ENCODE results near the gene MMP15. TPM values are rescaled to one million over a fixed set of nuclear protein-coding genes. Genes with fewer than 3 reads are reported as not detected.
A peak's percentile ranks its signal among the peaks of the same experiment; 100 is the strongest.
"Not testable (repeated sequence)": the region's sequence is repeated elsewhere in the genome, so short reads cannot be mapped to it uniquely, and the experiment has no call there.

The MMP15 gene
- total and polyA plus RNA-seq, 2 of the 13 experiments (the other 11 are each of a cell fraction or from before 2014, with no cell fraction given), result 35.2 to 44.9 TPM

DNA sequence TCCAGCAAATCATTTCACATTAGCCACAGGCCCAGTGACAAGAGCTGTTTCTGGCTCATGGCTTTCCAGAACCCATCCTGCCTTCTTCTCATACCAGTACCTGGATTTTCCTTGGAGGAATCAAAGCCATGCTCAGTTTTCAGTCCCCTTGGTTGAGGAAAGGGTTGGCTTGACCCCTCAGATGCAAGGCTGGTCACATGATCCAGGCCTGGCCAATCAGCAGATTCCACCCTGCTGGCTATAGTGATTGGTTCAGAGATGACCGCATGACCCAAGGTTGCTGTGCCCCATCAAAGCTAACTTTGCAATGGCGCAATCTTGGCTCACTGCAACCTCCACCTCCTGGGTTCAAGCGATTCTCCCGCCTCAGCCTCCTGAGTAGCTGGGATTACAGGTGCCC is 45.0 kb downstream of the MMP15 start:
- H3K79me2 ChIP-seq (ENCODE audit: insufficient read depth, low read length), result no peaks in the 10 kb centered on the region
- FAIRE-seq (no peak), DNase-seq (ENCODE audit: low spot score) (no peak), ATAC-seq (no peak)
- H3K4me1 ChIP-seq (ENCODE audit: insufficient read depth, low read length), result no peaks in the 10 kb centered on the region
- WGBS (ENCODE audit: low lambda C conversion rate), result 92% methylated on average over 4 of the region's 4 CpGs
- H3K4me3 ChIP-seq (replicated peaks in 1 of 3; ENCODE audit: insufficient read depth in 1 of 3, low read depth in 2 of 3, low read length in 3 of 3), result no peak overlapping the region
- ChIA-PET POLR2A (no interaction called here), CTCF (ENCODE audit: low intra/inter-chr PET ratio, low total read pairs) (no interaction called here)
- no peaks in the 10 kb centered on the region for H4K20me1 ChIP-seq (ENCODE audit: insufficient read depth, low read length)
- intact Hi-C loops (cut with micrococcal nuclease; ENCODE audit: unreplicated experiment), result no loop called here
- peak; percentile 37; the same call in 1 of the 2 replicates for TF ChIP-seq USF2 (IDR thresholded peaks at IDR 0.05; ENCODE audit: low read depth, low read length)
- TF ChIP-seq USF2 (CRISPR knock-in tag; IDR thresholded peaks at IDR 0.05; ENCODE audit: borderline replicate concordance), result peak; percentile 27; the same call in 1 of the 2 replicates
- TF ChIP-seq KAT2B (IDR thresholded peaks at IDR 0.05; ENCODE audit: borderline replicate concordance, low read depth, low read length), result no peak
- TF ChIP-seq TOPORS (CRISPR knock-in tag; IDR thresholded peaks at IDR 0.05), result no peak
- TF ChIP-seq CEBPB (IDR thresholded peaks at IDR 0.05; ENCODE audit: borderline replicate concordance, low read depth, low read length), result 0 out of 2 replicates have a peak, but pooled peaks have one; percentile 14
- TF ChIP-seq NFYB (CRISPR knock-in tag; IDR thresholded peaks at IDR 0.05), result 0 out of 2 replicates have a peak, but pooled peaks have one; percentile 16
- H3K4me2 ChIP-seq (ENCODE audit: low read depth, low read length), result no peak overlapping the region
- in situ Hi-C loops (cut with HindIII; ENCODE audit: extremely low pct_ligation_motif_present, low pct_unique_long_range_greater_than_20kb), result no loop called here
- H2AFZ ChIP-seq (ENCODE audit: low read length), result no peak overlapping the region
- no peak overlapping the region for H3K27ac ChIP-seq (ENCODE audit: extremely low read length, insufficient read depth, low read length)
- no peaks in the 10 kb centered on the region for H3K27me3 ChIP-seq (ENCODE audit: control insufficient read depth in 1 of 2, insufficient read depth in 2 of 2, low read length in 2 of 2)
- no TSS peak for BruUV-seq (replicated peaks)
- no peak overlapping the region for H3K9ac ChIP-seq (ENCODE audit: insufficient read depth, low read depth, low read length)
- no peaks in the 10 kb centered on the region for H3K36me3 ChIP-seq (replicated peaks in 1 of 2; ENCODE audit: control insufficient read depth in 1 of 2, insufficient read depth in 2 of 2, low read length in 2 of 2)
- 0 out of 2 replicates have a peak, but pooled peaks cover 7% of the 10 kb centered on the region for H3K9me3 ChIP-seq (ENCODE audit: low read length)

DNA sequence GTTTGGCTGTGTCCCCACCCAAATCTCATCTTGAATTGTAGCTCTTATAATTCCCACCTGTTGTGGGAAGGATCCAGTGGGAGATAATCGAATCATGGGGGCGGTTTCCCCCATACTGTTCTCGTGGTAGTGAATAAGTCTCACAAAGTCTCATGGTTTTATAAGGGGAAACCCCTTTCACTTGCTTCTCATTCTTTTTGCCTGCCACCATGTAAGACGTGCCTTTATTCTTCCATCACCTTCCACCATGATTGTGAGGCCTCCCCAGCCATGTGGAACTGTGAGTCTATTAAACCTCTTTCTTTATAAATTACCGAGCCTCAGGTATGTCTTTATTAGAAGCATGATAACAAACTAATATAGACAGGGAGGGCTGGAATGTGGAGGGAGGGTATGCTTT is 46.6 kb downstream of the MMP15 start:
- H3K4me2 ChIP-seq (ENCODE audit: low read depth, low read length); ATAC-seq; FAIRE-seq; in situ Hi-C loops (cut with HindIII; ENCODE audit: extremely low pct_ligation_motif_present, low pct_unique_long_range_greater_than_20kb); H2AFZ ChIP-seq (ENCODE audit: low read length); H4K20me1 ChIP-seq (ENCODE audit: insufficient read depth, low read length); intact Hi-C loops (cut with micrococcal nuclease; ENCODE audit: unreplicated experiment); H3K4me3 ChIP-seq (replicated peaks in 1 of 3; ENCODE audit: insufficient read depth in 1 of 3, low read depth in 2 of 3, low read length in 3 of 3); H3K79me2 ChIP-seq (ENCODE audit: insufficient read depth, low read length); DNase-seq (ENCODE audit: low spot score); POLR2A ChIA-PET; H3K27me3 ChIP-seq (ENCODE audit: control insufficient read depth in 1 of 2, insufficient read depth in 2 of 2, low read length in 2 of 2); H3K9ac ChIP-seq (ENCODE audit: insufficient read depth, low read depth, low read length); H3K27ac ChIP-seq (ENCODE audit: extremely low read length, insufficient read depth, low read length); H3K36me3 ChIP-seq (replicated peaks in 1 of 2; ENCODE audit: control insufficient read depth in 1 of 2, insufficient read depth in 2 of 2, low read length in 2 of 2); CTCF ChIA-PET (ENCODE audit: low intra/inter-chr PET ratio, low total read pairs); H3K4me1 ChIP-seq (ENCODE audit: insufficient read depth, low read length); BruUV-seq (replicated peaks): not testable (repeated sequence)
- TF ChIP-seq ZNF430 (CRISPR knock-in tag; IDR thresholded peaks at IDR 0.05), result peak; percentile 95
- 17% methylated on average over 5 of the region's 5 CpGs for WGBS (ENCODE audit: low lambda C conversion rate)
- H3K9me3 ChIP-seq (ENCODE audit: low read length), result peaks cover 11% of the 10 kb centered on the region; the same call in 1 of the 2 replicates

GRCh38 chr16:58073086-58073485 is 47.5 kb downstream of the MMP15 start:
- in situ Hi-C loops (cut with HindIII; ENCODE audit: extremely low pct_ligation_motif_present, low pct_unique_long_range_greater_than_20kb); FAIRE-seq; H3K4me3 ChIP-seq (replicated peaks in 1 of 3; ENCODE audit: insufficient read depth in 1 of 3, low read depth in 2 of 3, low read length in 3 of 3): not testable (repeated sequence)

More at GRCh38 chr16:58073086-58073485, 47.5 kb downstream of the MMP15 start:
- H4K20me1 ChIP-seq (ENCODE audit: insufficient read depth, low read length); H3K79me2 ChIP-seq (ENCODE audit: insufficient read depth, low read length); CTCF ChIA-PET (ENCODE audit: low intra/inter-chr PET ratio, low total read pairs); intact Hi-C loops (cut with micrococcal nuclease; ENCODE audit: unreplicated experiment); H3K27ac ChIP-seq (ENCODE audit: extremely low read length, insufficient read depth, low read length); H3K27me3 ChIP-seq (ENCODE audit: control insufficient read depth in 1 of 2, insufficient read depth in 2 of 2, low read length in 2 of 2); H3K4me2 ChIP-seq (ENCODE audit: low read depth, low read length); BruUV-seq (replicated peaks); H3K9ac ChIP-seq (ENCODE audit: insufficient read depth, low read depth, low read length); POLR2A ChIA-PET; H3K4me1 ChIP-seq (ENCODE audit: insufficient read depth, low read length); ATAC-seq; DNase-seq (ENCODE audit: low spot score); H2AFZ ChIP-seq (ENCODE audit: low read length); H3K36me3 ChIP-seq (replicated peaks in 1 of 2; ENCODE audit: control insufficient read depth in 1 of 2, insufficient read depth in 2 of 2, low read length in 2 of 2): not testable (repeated sequence)
- peaks cover 11% of the 10 kb centered on the region; the same call in 1 of the 2 replicates for H3K9me3 ChIP-seq (ENCODE audit: low read length)
- WGBS (ENCODE audit: low lambda C conversion rate), result 79% methylated on average over 2 of the region's 2 CpGs

All from HepG2 (cell line).